Sigmoid colon (tissue), 7 donors: ENCODE data around the gene CFAP410. TPM values are rescaled to one million over a fixed set of nuclear protein-coding genes. Genes with fewer than 3 reads are reported as not detected.

ENCODE experiments used
- DNase-seq: peaks from one replicate; pipeline ENCODE4 v3.0.0-alpha.2; 2019
- H3K27ac ChIP-seq, 4 donors: fragments of 200-600 bp; sonication (generic); one replicate each; pipeline ENCODE4 v1.5.1; 2016 to 2019; ENCODE audit warnings: mild to moderate bottlenecking in 1 of 4
- H3K27me3 ChIP-seq, 3 donors: fragments of 200-600 bp; sonication (generic); one replicate each; pipeline ENCODE4 v1.5.1; 2019; ENCODE audit warnings: mild to moderate bottlenecking in 1 of 3
- H3K36me3 ChIP-seq, 4 donors: fragments of 200-600 bp; sonication (generic); one replicate each; pipeline ENCODE4 v1.5.1; 2016 to 2019
- H3K4me1 ChIP-seq, 4 donors: fragments of 200-600 bp; sonication (generic); one replicate each; pipeline ENCODE4 v1.5.1; 2017 to 2019
- H3K4me3 ChIP-seq, 4 donors: fragments of 200-600 bp; sonication (generic); one replicate each; pipeline ENCODE4 v1.5.1; 2017 to 2019; ENCODE audit warnings: mild to moderate bottlenecking in 2 of 4, moderate library complexity in 1 of 4
- H3K9me3 ChIP-seq, 4 donors: fragments of 200-600 bp in 3 of 4; sonication (generic) in 3 of 4; one replicate each; pipeline versions ENCODE4 v1.5.1 to v1.6.1; 2013 to 2019
- EP300 ChIP-seq, 4 donors: sonication (generic); formaldehyde crosslinking; IDR thresholded peaks; one replicate each; pipeline ENCODE4 v1.6.1; 2017; ENCODE audit warnings: antibody characterized with exemption in 4 of 4
- POLR2A ChIP-seq, 2 donors: fragments of 450-650 bp; IDR thresholded peaks; one replicate each; pipeline ENCODE4 v1.6.1; 2016; ENCODE audit warnings: antibody characterized with exemption in 2 of 2, mild to moderate bottlenecking in 2 of 2, moderate library complexity in 2 of 2
- POLR2AphosphoS5 ChIP-seq, 4 donors: sonication (generic); formaldehyde crosslinking; IDR thresholded peaks; one replicate each; pipeline ENCODE4 v1.6.1; 2017; ENCODE audit warnings: antibody characterized with exemption in 4 of 4
- WGBS, 2 donors: extraction: QIAGEN DNeasy Blood & Tissue Kit; methylation state at CpG; one replicate each; pipeline ENCODE4 v1.1.7; 2013; 5-methylcytosine and 5-hydroxymethylcytosine counted together
- intact Hi-C: fragments of 100-400 bp; cut with DNase I; formaldehyde crosslinking; loops from one replicate; pipeline ENCODE4 v1.15.1; 2023
- polyA plus RNA-seq, 3 donors: library from polyadenylated mRNA; stranded (reverse); fragments of 200-250 nt; gene quantifications; one replicate each; pipeline ENCODE4 v1.2.3, GENCODE V29; 2013
- total RNA-seq, 4 donors: library from RNA; depleted of rRNA; stranded (reverse); fragments of >200 nt; gene quantifications; one replicate each; pipeline ENCODE4 v1.1.0, GENCODE V29; 2016
- TF ChIP-seq, protein P1 (sequence below), 4 experiments: fragments of 450-650 bp in 3 of 4; fragments of 200-600 bp in 1 of 4; IDR thresholded peaks; one replicate each; pipeline ENCODE4 v1.5.1; 2016 to 2019; ENCODE audit warnings: antibody characterized with exemption in 4 of 4, mild to moderate bottlenecking in 3 of 4, moderate library complexity in 2 of 4
- donor health status: healthy with polysubstance abuse.
- donor health status: Bipolar disorder and iron deficiency.
- donor health status: healthy.

CFAP410 gene
- total and polyA plus RNA-seq, 7 donors = 12.7 to 31.7 (median 28.2) TPM

DNA sequence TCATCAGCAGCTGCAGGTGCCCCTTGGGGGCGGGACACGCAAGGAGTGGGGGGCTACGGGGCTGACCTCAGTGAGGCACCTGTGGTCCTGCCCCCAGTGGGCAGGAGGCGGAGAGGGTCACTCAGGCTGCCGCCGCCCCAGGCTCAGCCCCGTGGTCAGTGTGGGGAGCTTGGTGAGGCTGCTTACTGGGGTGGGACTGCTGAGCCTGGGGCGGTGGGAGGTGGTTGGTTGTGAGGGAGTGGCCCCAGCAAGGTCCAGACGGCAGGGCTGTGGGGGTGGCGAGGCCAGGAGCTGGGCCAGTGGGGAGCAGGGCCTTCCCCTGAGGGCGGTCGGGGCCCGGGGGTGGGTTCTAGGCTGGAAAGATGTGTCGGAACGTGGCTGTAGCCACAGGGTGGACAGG is 25.1 kb downstream of the CFAP410 start:
- H3K4me1 ChIP-seq = no peaks in the 10 kb centered on the region
- TF ChIP-seq POLR2AphosphoS5 (IDR thresholded peaks at IDR 0.05) (no peak), POLR2A (IDR thresholded peaks at IDR 0.05) (no peak)
- no peak overlapping the region for H3K4me3 ChIP-seq
- H3K36me3 ChIP-seq = peaks cover 16 to 90% (median 50%) of the 10 kb centered on the region in 4 donors
- no peak for DNase-seq
- no peaks in the 10 kb centered on the region for H3K27me3 ChIP-seq
- H3K27ac ChIP-seq = no peak overlapping the region
- 87 to 89% methylated on average over 15 of the region's 15 CpGs for WGBS, 2 donors
- intact Hi-C loops = no loop called here
- H3K9me3 ChIP-seq = no peaks in the 10 kb centered on the region

DNA sequence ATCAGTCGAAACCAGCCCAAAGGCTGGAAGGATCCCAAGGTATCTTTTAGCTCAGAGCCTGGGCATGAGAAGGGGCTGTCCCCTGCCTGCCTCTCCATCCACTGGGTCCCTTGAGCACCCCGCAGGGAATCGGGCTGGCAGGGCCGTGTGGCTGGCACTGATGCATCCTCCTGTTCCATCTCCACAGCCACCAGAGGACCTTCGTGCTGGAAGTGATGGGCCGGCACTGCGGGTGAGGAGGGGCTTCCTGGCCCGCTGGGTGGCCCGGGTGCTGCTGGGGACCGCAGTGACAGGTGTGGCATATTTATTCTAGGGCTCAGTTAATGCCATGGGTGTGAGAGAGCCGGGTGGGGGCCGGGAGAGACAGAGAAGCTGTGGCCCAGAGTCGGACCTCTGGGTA is 25.7 kb downstream of the CFAP410 start:
- WGBS, 2 donors = 85 to 92% methylated on average over 13 of the region's 13 CpGs
- intact Hi-C loops = no loop called here
- H3K4me1 ChIP-seq = no peaks in the 10 kb centered on the region

DNA sequence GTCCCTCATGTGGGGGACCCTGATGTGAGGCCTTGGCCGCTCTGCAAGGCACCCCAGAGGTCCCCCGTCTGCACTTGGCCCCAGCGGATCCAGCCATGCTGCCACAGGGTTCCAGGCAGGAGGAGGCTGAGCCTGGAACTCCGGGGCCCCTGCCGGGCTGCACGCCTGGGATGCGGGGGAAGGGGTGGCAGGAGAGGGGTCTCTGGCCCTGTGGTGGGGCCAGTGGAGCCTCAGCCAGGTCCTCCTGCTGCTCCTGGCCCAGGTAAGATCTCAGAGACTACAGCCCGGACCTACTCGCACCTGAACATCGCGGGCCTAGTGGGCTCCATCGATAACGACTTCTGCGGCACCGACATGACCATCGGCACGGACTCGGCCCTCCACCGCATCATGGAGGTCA is 26.5 kb downstream of the CFAP410 start:
- H3K4me3 ChIP-seq = no peak overlapping the region
- WGBS, 2 donors = 96% methylated on average over 19 of the region's 19 CpGs
- peaks cover 16 to 81% (median 45%) of the 10 kb centered on the region in 4 donors for H3K36me3 ChIP-seq
- H3K27ac ChIP-seq = no peak overlapping the region
- H3K4me1 ChIP-seq = no peaks in the 10 kb centered on the region
- no peaks in the 10 kb centered on the region for H3K27me3 ChIP-seq
- H3K9me3 ChIP-seq = no peaks in the 10 kb centered on the region
- intact Hi-C loops = no loop called here
- no peak for DNase-seq
- TF ChIP-seq, protein P1, sequence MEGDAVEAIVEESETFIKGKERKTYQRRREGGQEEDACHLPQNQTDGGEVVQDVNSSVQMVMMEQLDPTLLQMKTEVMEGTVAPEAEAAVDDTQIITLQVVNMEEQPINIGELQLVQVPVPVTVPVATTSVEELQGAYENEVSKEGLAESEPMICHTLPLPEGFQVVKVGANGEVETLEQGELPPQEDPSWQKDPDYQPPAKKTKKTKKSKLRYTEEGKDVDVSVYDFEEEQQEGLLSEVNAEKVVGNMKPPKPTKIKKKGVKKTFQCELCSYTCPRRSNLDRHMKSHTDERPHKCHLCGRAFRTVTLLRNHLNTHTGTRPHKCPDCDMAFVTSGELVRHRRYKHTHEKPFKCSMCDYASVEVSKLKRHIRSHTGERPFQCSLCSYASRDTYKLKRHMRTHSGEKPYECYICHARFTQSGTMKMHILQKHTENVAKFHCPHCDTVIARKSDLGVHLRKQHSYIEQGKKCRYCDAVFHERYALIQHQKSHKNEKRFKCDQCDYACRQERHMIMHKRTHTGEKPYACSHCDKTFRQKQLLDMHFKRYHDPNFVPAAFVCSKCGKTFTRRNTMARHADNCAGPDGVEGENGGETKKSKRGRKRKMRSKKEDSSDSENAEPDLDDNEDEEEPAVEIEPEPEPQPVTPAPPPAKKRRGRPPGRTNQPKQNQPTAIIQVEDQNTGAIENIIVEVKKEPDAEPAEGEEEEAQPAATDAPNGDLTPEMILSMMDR (IDR thresholded peaks at IDR 0.05) = no peak
- TF ChIP-seq POLR2A (IDR thresholded peaks at IDR 0.05) = no peak
- TF ChIP-seq EP300 (IDR thresholded peaks at IDR 0.05) = no peak
- TF ChIP-seq POLR2AphosphoS5 (IDR thresholded peaks at IDR 0.05) = no peak

More for the DNA sequence above, 25.7 kb downstream of the CFAP410 start:
- Histone ChIP-seq H3K36me3 (peaks cover 16 to 84% (median 49%) of the 10 kb centered on the region in 4 donors), H3K27me3 (no peaks in the 10 kb centered on the region), H3K4me3 (no peak overlapping the region), H3K27ac (no peak overlapping the region), H3K9me3 (no peaks in the 10 kb centered on the region)
- TF ChIP-seq, protein P1 (IDR thresholded peaks at IDR 0.05) = no peak
- no peak for TF ChIP-seq POLR2A (IDR thresholded peaks at IDR 0.05)
- no peak for TF ChIP-seq POLR2AphosphoS5 (IDR thresholded peaks at IDR 0.05)
- TF ChIP-seq EP300 (IDR thresholded peaks at IDR 0.05) = no peak
- no peak for DNase-seq

DNA sequence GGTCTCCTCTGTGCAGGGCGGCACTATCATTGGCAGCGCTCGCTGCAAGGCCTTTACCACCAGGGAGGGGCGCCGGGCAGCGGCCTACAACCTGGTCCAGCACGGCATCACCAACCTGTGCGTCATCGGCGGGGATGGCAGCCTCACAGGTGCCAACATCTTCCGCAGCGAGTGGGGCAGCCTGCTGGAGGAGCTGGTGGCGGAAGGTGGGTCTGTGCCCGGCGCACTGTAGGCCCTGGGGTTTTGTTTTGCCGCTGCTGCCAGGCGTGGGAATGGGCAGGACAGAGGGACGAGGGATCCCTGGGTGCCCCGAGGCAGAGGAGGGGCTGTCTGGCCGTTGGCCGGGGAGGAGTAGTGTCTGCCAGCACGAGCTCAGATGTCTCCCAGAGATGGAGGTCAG is 27.1 kb downstream of the CFAP410 start:
- no peaks in the 10 kb centered on the region for H3K9me3 ChIP-seq
- intact Hi-C loops = no loop called here
- no peaks in the 10 kb centered on the region for H3K4me1 ChIP-seq
- no peak overlapping the region for H3K4me3 ChIP-seq
- peaks cover 16 to 79% (median 42%) of the 10 kb centered on the region in 4 donors for H3K36me3 ChIP-seq
- no peak overlapping the region for H3K27ac ChIP-seq
- WGBS, 2 donors = 92 to 94% methylated on average over 22 of the region's 22 CpGs
- no peak for DNase-seq
- H3K27me3 ChIP-seq = no peaks in the 10 kb centered on the region
- no peak for TF ChIP-seq POLR2A (IDR thresholded peaks at IDR 0.05)
- no peak for TF ChIP-seq EP300 (IDR thresholded peaks at IDR 0.05)
- TF ChIP-seq, protein P1 (IDR thresholded peaks at IDR 0.05) = no peak
- TF ChIP-seq POLR2AphosphoS5 (IDR thresholded peaks at IDR 0.05) = no peak

DNA sequence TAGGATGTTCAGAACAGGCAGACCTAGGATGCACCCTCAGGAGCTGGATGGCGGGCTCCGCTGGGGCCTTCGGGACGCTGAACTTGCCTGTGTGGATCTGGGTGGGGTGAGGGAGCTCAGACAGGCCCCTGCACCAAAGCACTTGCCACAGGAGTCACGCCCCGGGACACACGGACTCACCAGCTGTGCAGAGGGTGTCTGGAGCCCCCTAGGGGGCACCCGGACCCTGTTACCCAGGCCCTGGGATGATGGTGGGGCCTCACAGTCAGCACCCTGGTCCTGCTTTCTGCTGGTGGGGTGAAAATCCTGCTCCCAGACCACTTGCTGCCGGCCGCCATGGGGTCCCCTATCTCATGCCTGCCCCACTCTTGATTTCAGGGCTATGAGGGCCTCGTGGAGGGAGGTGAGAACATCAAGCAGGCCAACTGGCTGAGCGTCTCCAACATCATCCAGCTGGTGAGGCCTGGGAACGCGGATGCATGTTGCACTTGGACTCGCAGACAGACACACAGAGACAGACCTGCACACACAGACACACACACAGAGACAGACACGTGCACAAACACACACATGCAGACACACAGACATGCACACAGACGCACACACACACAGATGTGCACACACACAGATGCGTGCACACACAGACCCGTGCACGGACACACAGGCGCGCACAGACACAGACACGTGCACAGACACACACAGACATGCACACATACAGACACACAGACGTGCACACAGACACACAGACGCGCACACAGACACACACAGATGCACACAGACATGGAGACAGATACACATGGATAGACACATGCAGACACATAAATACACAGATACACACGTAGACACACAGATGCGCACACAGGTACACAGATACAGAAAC is 28.3 kb downstream of the CFAP410 start:
- 92 to 93% methylated on average over 28 of the region's 28 CpGs for WGBS, 2 donors
- H3K36me3 ChIP-seq = peaks cover 16 to 71% (median 36%) of the 10 kb centered on the region in 4 donors

More for the DNA sequence above, 28.3 kb downstream of the CFAP410 start:
- no peak for DNase-seq
- intact Hi-C loops = no loop called here
- no peaks in the 10 kb centered on the region for H3K9me3 ChIP-seq
- H3K4me3 ChIP-seq = no peak overlapping the region
- peaks cover 0 to 5% (median 0%) of the 10 kb centered on the region in 4 donors for H3K4me1 ChIP-seq
- H3K27ac ChIP-seq = no peak overlapping the region
- H3K27me3 ChIP-seq = no peaks in the 10 kb centered on the region
- TF ChIP-seq POLR2A (IDR thresholded peaks at IDR 0.05) (no peak), POLR2AphosphoS5 (IDR thresholded peaks at IDR 0.05) (no peak), EP300 (IDR thresholded peaks at IDR 0.05) (no peak)
- TF ChIP-seq, protein P1 (IDR thresholded peaks at IDR 0.05) = no peak
